SK-N-SH (cell line): ENCODE measurements around the gene MRPS23. TPM values are rescaled to one million over a fixed set of nuclear protein-coding genes. Genes with fewer than 3 reads are reported as not detected.

ENCODE experiments used
- CTCF ChIA-PET: fragments of 300-600, 350-600 bp; formaldehyde crosslinking; extraction: SDS; loops from one replicate; lab custom pipeline; 2021; lab: Yijun Ruan, JAX
- POLR2A ChIA-PET: fragments of 350-600 bp; sonication (Branson Sonifier 250); formaldehyde crosslinking; extraction: SDS; loops from one replicate; lab custom pipeline; 2020; ENCODE audit warnings: antibody characterized with exemption, inconsistent platforms; lab: Yijun Ruan, JAX
- DNase-seq: peaks from one replicate; pipeline ENCODE4 v3.0.0; 2012
- H2AFZ ChIP-seq: fragments of 200-600 bp; sonication (generic); 2 replicates; pipeline ENCODE4 v1.8.1; 2016; ENCODE audit warnings: antibody characterized with exemption, mild to moderate bottlenecking, low read depth
- H3F3A ChIP-seq: fragments of 200-600 bp; sonication (generic); replicated peaks from 2 replicates; pipeline ENCODE3; 2016; ENCODE audit warnings: antibody characterized with exemption, mild to moderate bottlenecking; ENCODE audit not compliant: insufficient read depth
- H3K27ac ChIP-seq, 2 experiments: fragments of 200-500 bp in 1 of 2; fragments of 200-600 bp in 1 of 2; sonication (Bioruptor generic) in 1 of 2; sonication (generic), shearing (Covaris generic) in 1 of 2; 2 replicates each; pipeline versions ENCODE4 v1.5.1 to v1.6.1; 2014 to 2016; ENCODE audit warnings: low read depth in 2 of 2, inconsistent platforms in 1 of 2, low read length in 1 of 2, mild to moderate bottlenecking in 1 of 2, mixed read lengths in 1 of 2
- H3K27me3 ChIP-seq: fragments of 200-600 bp; sonication (generic), shearing (Covaris generic); 2 replicates; pipeline ENCODE4 v1.6.1; 2016; ENCODE audit warnings: mixed run types; ENCODE audit not compliant: insufficient read depth
- H3K36me3 ChIP-seq, 2 experiments: fragments of 200-500 bp in 1 of 2; fragments of 200-600 bp in 1 of 2; sonication (Bioruptor generic) in 1 of 2; sonication (generic) in 1 of 2; replicated peaks in 1 of 2; 2 replicates each; pipeline versions ENCODE3 to v1.5.1; 2014 to 2016; ENCODE audit warnings: low read length in 1 of 2, mild to moderate bottlenecking in 1 of 2; ENCODE audit not compliant: insufficient read depth in 2 of 2, control insufficient read depth in 1 of 2
- H3K4me1 ChIP-seq, 2 experiments: fragments of 200-500 bp in 1 of 2; fragments of 200-600 bp in 1 of 2; sonication (Bioruptor generic) in 1 of 2; sonication (generic), shearing (Covaris generic) in 1 of 2; 2 replicates each; pipeline versions ENCODE4 v1.5.1 to v1.6.1; 2014 to 2016; ENCODE audit warnings: low read depth in 1 of 2, low read length in 1 of 2, mixed run types in 1 of 2; ENCODE audit not compliant: insufficient read depth in 2 of 2, control insufficient read depth in 1 of 2
- H3K4me2 ChIP-seq: fragments of 200-600 bp; sonication (generic), shearing (Covaris generic); 2 replicates; pipeline ENCODE4 v1.6.1; 2017; ENCODE audit warnings: mixed run types
- H3K4me3 ChIP-seq, 2 experiments: fragments of 200-500 bp in 1 of 2; fragments of 200-600 bp in 1 of 2; sonication (Bioruptor generic) in 1 of 2; sonication (generic), shearing (Covaris generic) in 1 of 2; 2 replicates each; pipeline versions ENCODE4 v1.5.1 to v1.8.1; 2014 to 2016; ENCODE audit warnings: low read depth in 2 of 2, inconsistent platforms in 1 of 2, low read length in 1 of 2, mild to moderate bottlenecking in 1 of 2, mixed read lengths in 1 of 2, moderate library complexity in 1 of 2
- H3K79me2 ChIP-seq: fragments of 200-600 bp; sonication (generic); 2 replicates; pipeline ENCODE4 v1.8.1; 2017; ENCODE audit warnings: mild to moderate bottlenecking; ENCODE audit not compliant: insufficient read depth
- H3K9ac ChIP-seq: fragments of 200-600 bp; sonication (generic); 2 replicates; pipeline ENCODE4 v1.6.1; 2017; ENCODE audit warnings: mixed run types
- H3K9me2 ChIP-seq: fragments of 200-600 bp; sonication (generic); 2 replicates; pipeline ENCODE4 v1.6.1; 2017; ENCODE audit warnings: mixed run types
- H3K9me3 ChIP-seq: fragments of 200-600 bp; sonication (generic); 2 replicates; pipeline ENCODE4 v1.6.1; 2017; ENCODE audit warnings: mixed run types, mild to moderate bottlenecking, moderate library complexity
- H4K20me1 ChIP-seq: fragments of 200-600 bp; sonication (generic); 2 replicates; pipeline ENCODE4 v1.6.1; 2017; ENCODE audit warnings: mild to moderate bottlenecking, mixed run types; ENCODE audit not compliant: insufficient read depth
- EP300 ChIP-seq, 2 experiments: IDR thresholded peaks; 2 replicates each; pipeline versions ENCODE4 v1.4.0 to v1.6.1; 2012; ENCODE audit warnings: borderline replicate concordance in 1 of 2, low read depth in 1 of 2, low read length in 1 of 2
- FOXJ3 ChIP-seq: sonication (generic); formaldehyde crosslinking; IDR thresholded peaks from 2 replicates; pipeline ENCODE4 v1.5.1; 2020; ENCODE audit warnings: mild to moderate bottlenecking, missing genetic modification reagents
- GABPA ChIP-seq: IDR thresholded peaks from 2 replicates; pipeline ENCODE4 v1.4.0; 2012; ENCODE audit warnings: low read depth, mild to moderate bottlenecking
- IRF3 ChIP-seq: fragments of 150-350 bp; IDR thresholded peaks from 2 replicates; pipeline ENCODE4 v1.6.1; 2016; ENCODE audit warnings: mild to moderate bottlenecking, low read depth, low read length
- MAX ChIP-seq: IDR thresholded peaks from 2 replicates; pipeline ENCODE4 v1.4.0; 2012; ENCODE audit warnings: low read depth
- MEF2A ChIP-seq: IDR thresholded peaks from 2 replicates; pipeline ENCODE4 v1.4.0; 2012; ENCODE audit warnings: low read depth, borderline replicate concordance
- NRF1 ChIP-seq: IDR thresholded peaks from 2 replicates; pipeline ENCODE4 v1.6.1; 2012; ENCODE audit warnings: low read depth, mild to moderate bottlenecking, low read length
- POLR2AphosphoS5 ChIP-seq: IDR thresholded peaks from 2 replicates; pipeline ENCODE4 v1.6.1; 2012; ENCODE audit warnings: low read depth, low read length
- RAD21 ChIP-seq: IDR thresholded peaks from 2 replicates; pipeline ENCODE4 v1.6.1; 2012; ENCODE audit warnings: mild to moderate bottlenecking, low read length
- RFX5 ChIP-seq: IDR thresholded peaks from 2 replicates; pipeline ENCODE4 v1.6.1; 2012; ENCODE audit warnings: mild to moderate bottlenecking, improper control_type of control experiment, low read length
- RXRA ChIP-seq: IDR thresholded peaks from 2 replicates; pipeline ENCODE4 v1.4.0; 2012; ENCODE audit warnings: low read depth, mild to moderate bottlenecking, borderline replicate concordance
- SIN3A ChIP-seq: IDR thresholded peaks from 2 replicates; pipeline ENCODE4 v1.6.1; 2012; ENCODE audit warnings: low read depth, mild to moderate bottlenecking, low read length, moderate library complexity, borderline replicate concordance
- SMC3 ChIP-seq: IDR thresholded peaks from 2 replicates; pipeline ENCODE4 v1.6.1; 2012; ENCODE audit warnings: low read depth, low read length, improper control_type of control experiment
- TAF1 ChIP-seq: IDR thresholded peaks from 2 replicates; pipeline ENCODE4 v1.6.1; 2012; ENCODE audit warnings: low read depth, mild to moderate bottlenecking, low read length, moderate library complexity, borderline replicate concordance
- TEAD4 ChIP-seq: IDR thresholded peaks from 2 replicates; pipeline ENCODE4 v1.4.0; 2012; ENCODE audit warnings: mild to moderate bottlenecking, borderline replicate concordance; ENCODE audit not compliant: insufficient read depth
- WGBS: methylation state at CpG from one replicate; pipeline ENCODE4 v1.1.6; 2017; ENCODE audit warnings: low lambda C conversion rate; 5-methylcytosine and 5-hydroxymethylcytosine counted together
- polyA plus RNA-seq, 3 experiments: library from polyadenylated mRNA; depleted of rRNA; stranded (reverse); fragments of >200 nt; gene quantifications; 2 replicates each; pipeline ENCODE4 v1.2.3, GENCODE V29; 2012
- TF ChIP-seq, protein P1 (sequence below): IDR thresholded peaks from 2 replicates; pipeline ENCODE4; 2012

The MRPS23 gene
- polyA plus RNA-seq, 1 of the 3 experiments (the other 2 are of a cell fraction), result 105 TPM

DNA sequence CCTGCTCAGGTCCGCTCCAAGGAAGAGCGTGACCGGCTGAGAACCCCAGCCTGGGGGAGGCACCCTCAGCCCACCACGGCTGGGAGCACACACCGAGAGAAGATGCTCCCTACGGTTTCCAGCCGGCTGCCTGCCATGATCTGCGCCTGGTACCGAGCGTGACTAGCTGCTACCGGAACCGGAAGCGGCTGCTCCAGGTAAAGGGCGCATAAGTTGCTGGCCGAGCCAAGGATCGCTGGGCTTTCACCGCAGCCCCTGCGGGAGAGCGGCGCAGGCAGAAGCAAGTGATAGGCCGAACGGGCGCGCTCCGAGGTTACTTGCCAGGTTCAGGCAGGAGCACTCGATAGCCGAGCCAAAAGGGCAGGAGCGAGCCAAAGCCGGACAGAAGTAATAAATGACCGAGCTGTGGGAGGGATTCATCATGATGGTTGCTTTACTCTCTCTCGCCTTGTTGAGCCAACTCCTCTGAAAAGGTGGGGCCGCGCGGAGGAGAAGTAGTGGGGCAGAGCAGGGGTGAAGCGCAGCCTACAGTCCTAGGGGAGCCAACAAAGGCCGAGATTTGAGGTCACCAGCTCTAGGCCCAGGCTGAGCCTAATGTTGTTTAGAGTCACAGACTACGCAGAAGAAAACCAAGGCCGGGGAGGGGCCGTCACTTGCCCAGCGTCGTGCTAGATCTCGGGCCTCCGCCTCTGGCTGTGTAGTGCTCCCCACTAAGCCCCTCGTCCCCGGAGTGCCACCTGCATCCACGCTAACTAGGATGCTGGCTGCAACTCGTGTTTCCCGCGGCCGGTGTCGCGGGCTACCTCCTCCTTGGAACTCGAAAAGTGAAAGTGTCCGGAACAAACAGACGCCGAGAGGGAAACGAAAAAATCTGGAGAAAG lies at the start of gene MRPS23 (continued):
- TF ChIP-seq MAX (peak; percentile 97), EP300 (IDR thresholded peaks at IDR 0.05; ENCODE audit: borderline replicate concordance in 1 of 2, low read depth in 1 of 2, low read length in 1 of 2) (peak; percentile 35 to 53; a peak in 2 of 4 replicates), POLR2AphosphoS5 (peak; percentile 95), MEF2A (no peak), IRF3 (no peak), SMC3 (peak; percentile 15; the same call in 1 of the 2 replicates), RFX5 (peak; percentile 73; the same call in 1 of the 2 replicates), SIN3A (peak; percentile 98), RXRA (no peak), TEAD4 (0 out of 2 replicates have a peak, but pooled peaks have one; percentile 20), NRF1 (0 out of 2 replicates have a peak, but pooled peaks have one; percentile 2)
- TF ChIP-seq, protein P1, sequence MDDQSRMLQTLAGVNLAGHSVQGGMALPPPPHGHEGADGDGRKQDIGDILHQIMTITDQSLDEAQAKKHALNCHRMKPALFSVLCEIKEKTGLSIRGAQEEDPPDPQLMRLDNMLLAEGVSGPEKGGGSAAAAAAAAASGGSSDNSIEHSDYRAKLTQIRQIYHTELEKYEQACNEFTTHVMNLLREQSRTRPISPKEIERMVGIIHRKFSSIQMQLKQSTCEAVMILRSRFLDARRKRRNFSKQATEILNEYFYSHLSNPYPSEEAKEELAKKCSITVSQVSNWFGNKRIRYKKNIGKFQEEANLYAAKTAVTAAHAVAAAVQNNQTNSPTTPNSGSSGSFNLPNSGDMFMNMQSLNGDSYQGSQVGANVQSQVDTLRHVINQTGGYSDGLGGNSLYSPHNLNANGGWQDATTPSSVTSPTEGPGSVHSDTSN, result peak; percentile 51

- Histone ChIP-seq H3K36me3 (no peaks in the 10 kb centered on the region), H3K9ac (peak overlapping the region; percentile 48), H3K79me2 (peaks cover 89% of the 10 kb centered on the region), H3K4me1 (peaks cover 37 to 51% of the 10 kb centered on the region in 2 experiments; a peak in 3 of 4 replicates), H3K27ac (peak overlapping the region; percentile 1 to 59), H3K4me3 (no peak overlapping the region), H2AFZ (no peak overlapping the region), H3K27me3 (no peaks in the 10 kb centered on the region), H3F3A (peaks cover 25% of the 10 kb centered on the region), H3K9me2 (no peaks in the 10 kb centered on the region), H4K20me1 (no peaks in the 10 kb centered on the region), H3K9me3 (no peaks in the 10 kb centered on the region), H3K4me2 (peak overlapping the region; percentile 48; the same call in 1 of the 2 replicates)
- CTCF ChIA-PET, result interaction anchor here (1.0 to 3.3 kb wide), 11 partner anchors 8 to 213 kb away, joined by 3 to 32 read pairs (median 4); partner anchors contain the start of gene CUEDC1
- POLR2A ChIA-PET, result interaction anchor here (2.0 kb wide), 1 partner anchor 10 kb away, joined by 7 read pairs; no protein-coding TSS in a partner anchor
- TF ChIP-seq SIN3A, result no peak
- TF ChIP-seq RXRA, result no peak
- TF ChIP-seq, protein P1, result no peak
- TF ChIP-seq FOXJ3, result no peak
- no peak for TF ChIP-seq RAD21
- TF ChIP-seq TAF1, result no peak
- no peak for TF ChIP-seq EP300 (IDR thresholded peaks at IDR 0.05; ENCODE audit: borderline replicate concordance in 1 of 2, low read depth in 1 of 2, low read length in 1 of 2)
- TF ChIP-seq GABPA, result no peak
- TF ChIP-seq RFX5, result no peak
- WGBS, result 86% methylated on average over 8 of the region's 8 CpGs
- DNase-seq, result no peak
Measured at GRCh38 chr17:57899391-57899790, 49.5 kb upstream of the MRPS23 start.
